Measurements from ENCODE around the gene OVCH1.
"Not testable (repeated sequence)": the region's sequence is repeated elsewhere in the genome, so short reads cannot be mapped to it uniquely, and the experiment has no call there.

OVCH1 gene

GRCh38 chr12:29448157-29448556 lies 49.3 kb downstream of the OVCH1 start:
- H3K79me1 ChIP-seq (ENCODE audit: low read length): no peaks in the 10 kb centered on the region
- no CpG with 5 or more reads among the region's 4 CpGs for WGBS (ENCODE audit: extremely low coverage, insufficient coverage, low lambda C conversion rate)
- H2BK5ac ChIP-seq (ENCODE audit: low read length): no peak overlapping the region
- H4K8ac ChIP-seq (ENCODE audit: low read depth, low read length): no peak overlapping the region
- no peak overlapping the region for H2BK120ac ChIP-seq (ENCODE audit: low read depth, low read length)
- H3K4ac ChIP-seq (ENCODE audit: low read depth, low read length): no peak overlapping the region
- no peaks in the 10 kb centered on the region for H3K79me2 ChIP-seq (ENCODE audit: control insufficient read depth, insufficient read depth, low read length)
- no peak overlapping the region for H4K5ac ChIP-seq (ENCODE audit: low read length)
- no peak overlapping the region for H3K23ac ChIP-seq (ENCODE audit: low read length)
- H3K27me3 ChIP-seq (ENCODE audit: insufficient read depth, low read length, poor library complexity): no peaks in the 10 kb centered on the region
- no peaks in the 10 kb centered on the region for H3K36me3 ChIP-seq (ENCODE audit: control insufficient read depth, insufficient read depth, low read length)
- no peak overlapping the region for H2AK5ac ChIP-seq (ENCODE audit: low read length)
- no peak overlapping the region for H3K9ac ChIP-seq (ENCODE audit: low read length)
- no peak overlapping the region for H3K27ac ChIP-seq (ENCODE audit: low read depth, low read length)
- no peak overlapping the region for H3K4me2 ChIP-seq (ENCODE audit: low read length)
- no peak overlapping the region for H3K18ac ChIP-seq (ENCODE audit: low read length)
- H3K56ac ChIP-seq (ENCODE audit: low read length): no peak overlapping the region
- DNase-seq: no peak
- no peak overlapping the region for H3K4me3 ChIP-seq (ENCODE audit: low read length)
- no peak overlapping the region for H2BK15ac ChIP-seq (replicated peaks; ENCODE audit: low read depth)
- no peaks in the 10 kb centered on the region for H3K4me1 ChIP-seq (ENCODE audit: control insufficient read depth, low read depth, low read length)

DNA sequence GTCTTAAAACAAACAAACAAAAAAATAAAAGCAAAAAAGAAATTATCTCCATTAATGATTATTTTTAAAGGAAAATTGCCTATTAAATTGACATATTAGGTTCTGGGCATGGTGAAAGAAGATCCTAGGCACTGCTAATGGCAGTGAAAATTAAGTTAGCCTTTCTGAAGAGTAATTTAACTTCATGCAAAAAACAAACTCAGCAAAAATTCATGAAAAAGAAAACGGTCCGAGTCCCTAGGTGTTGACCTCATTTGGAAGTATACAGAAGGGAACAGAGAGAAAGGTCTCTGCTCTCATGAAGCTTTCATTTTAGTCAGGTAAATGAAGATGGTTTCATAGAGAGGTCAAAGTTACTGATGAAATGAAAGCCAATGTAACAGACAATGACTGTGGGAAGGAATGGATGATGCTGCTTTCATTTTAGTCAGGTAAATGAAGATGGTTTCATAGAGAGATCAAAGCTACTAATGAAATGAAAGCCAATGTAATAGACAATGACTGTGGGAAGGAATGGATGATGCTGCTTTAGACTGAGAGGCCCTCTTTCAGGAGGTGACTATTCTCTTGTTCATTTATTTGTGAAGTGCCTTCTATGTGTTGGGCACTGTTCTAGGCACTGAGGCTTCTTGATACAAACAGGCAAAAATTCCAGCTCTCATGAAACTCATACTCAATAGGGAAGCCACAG lies 50.1 kb downstream of the OVCH1 start:
- H4K8ac ChIP-seq (ENCODE audit: low read depth, low read length): no peak overlapping the region

GRCh38 chr12:29439506-29439905 lies 58.0 kb downstream of the OVCH1 start:
- no peak overlapping the region for H3K4me3 ChIP-seq (ENCODE audit: low read length)
- H3K56ac ChIP-seq (ENCODE audit: low read length): no peak overlapping the region
- peak overlapping the region; percentile 5 for H4K8ac ChIP-seq (ENCODE audit: low read depth, low read length)
- H2BK15ac ChIP-seq (replicated peaks; ENCODE audit: low read depth): no peak overlapping the region
- no peak overlapping the region for H3K9ac ChIP-seq (ENCODE audit: low read length)
- no peak overlapping the region for H3K4ac ChIP-seq (ENCODE audit: low read depth, low read length)
- no peaks in the 10 kb centered on the region for H3K4me1 ChIP-seq (ENCODE audit: control insufficient read depth, low read depth, low read length)
- no peak overlapping the region for H4K5ac ChIP-seq (ENCODE audit: low read length)
- H3K27me3 ChIP-seq (ENCODE audit: insufficient read depth, low read length, poor library complexity): no peaks in the 10 kb centered on the region
- no peaks in the 10 kb centered on the region for H3K79me1 ChIP-seq (ENCODE audit: low read length)
- DNase-seq: no peak
- no peak overlapping the region for H3K23ac ChIP-seq (ENCODE audit: low read length)
- H2AK5ac ChIP-seq (ENCODE audit: low read length): no peak overlapping the region
- no peaks in the 10 kb centered on the region for H3K79me2 ChIP-seq (ENCODE audit: control insufficient read depth, insufficient read depth, low read length)
- no peak overlapping the region for H2BK5ac ChIP-seq (ENCODE audit: low read length)
- no peak overlapping the region for H2BK120ac ChIP-seq (ENCODE audit: low read depth, low read length)
- H3K27ac ChIP-seq (ENCODE audit: low read depth, low read length): no peak overlapping the region
- WGBS (ENCODE audit: extremely low coverage, insufficient coverage, low lambda C conversion rate): no CpG with 5 or more reads among the region's 4 CpGs
- H3K18ac ChIP-seq (ENCODE audit: low read length): no peak overlapping the region
- no peaks in the 10 kb centered on the region for H3K36me3 ChIP-seq (ENCODE audit: control insufficient read depth, insufficient read depth, low read length)
- H3K4me2 ChIP-seq (ENCODE audit: low read length): no peak overlapping the region

More for the DNA sequence above, 50.1 kb downstream of the OVCH1 start:
- Histone ChIP-seq H3K4me3 (ENCODE audit: low read length) (no peak overlapping the region), H3K9ac (ENCODE audit: low read length) (no peak overlapping the region), H3K79me2 (ENCODE audit: control insufficient read depth, insufficient read depth, low read length) (no peaks in the 10 kb centered on the region), H2BK15ac (replicated peaks; ENCODE audit: low read depth) (no peak overlapping the region), H3K27me3 (ENCODE audit: insufficient read depth, low read length, poor library complexity) (no peaks in the 10 kb centered on the region), H3K18ac (ENCODE audit: low read length) (no peak overlapping the region), H3K4me2 (ENCODE audit: low read length) (no peak overlapping the region), H3K4ac (ENCODE audit: low read depth, low read length) (no peak overlapping the region), H3K23ac (ENCODE audit: low read length) (no peak overlapping the region), H3K79me1 (ENCODE audit: low read length) (no peaks in the 10 kb centered on the region), H3K4me1 (ENCODE audit: control insufficient read depth, low read depth, low read length) (no peaks in the 10 kb centered on the region), H3K56ac (ENCODE audit: low read length) (no peak overlapping the region), H2BK5ac (ENCODE audit: low read length) (no peak overlapping the region), H2AK5ac (ENCODE audit: low read length) (no peak overlapping the region), H3K27ac (ENCODE audit: low read depth, low read length) (no peak overlapping the region), H4K5ac (ENCODE audit: low read length) (no peak overlapping the region), H2BK120ac (ENCODE audit: low read depth, low read length) (no peak overlapping the region), H3K36me3 (ENCODE audit: control insufficient read depth, insufficient read depth, low read length) (no peaks in the 10 kb centered on the region)
- DNase-seq: no peak
- WGBS (ENCODE audit: extremely low coverage, insufficient coverage, low lambda C conversion rate): no CpG with 5 or more reads among the region's 2 CpGs

GRCh38 chr12:29438752-29439408 lies 58.6 kb downstream of the OVCH1 start:
- H3K4me2 ChIP-seq (ENCODE audit: low read length): no peak overlapping the region
- no peaks in the 10 kb centered on the region for H3K4me1 ChIP-seq (ENCODE audit: control insufficient read depth, low read depth, low read length)
- H3K23ac ChIP-seq (ENCODE audit: low read length): no peak overlapping the region
- H4K8ac ChIP-seq (ENCODE audit: low read depth, low read length): no peak overlapping the region
- no peak overlapping the region for H3K9ac ChIP-seq (ENCODE audit: low read length)
- H3K56ac ChIP-seq (ENCODE audit: low read length): no peak overlapping the region
- no CpG with 5 or more reads among the region's 1 CpG for WGBS (ENCODE audit: extremely low coverage, insufficient coverage, low lambda C conversion rate)
- no peak overlapping the region for H3K18ac ChIP-seq (ENCODE audit: low read length)
- no peaks in the 10 kb centered on the region for H3K79me2 ChIP-seq (ENCODE audit: control insufficient read depth, insufficient read depth, low read length)
- H2BK5ac ChIP-seq (ENCODE audit: low read length): no peak overlapping the region
- H3K36me3 ChIP-seq (ENCODE audit: control insufficient read depth, insufficient read depth, low read length): no peaks in the 10 kb centered on the region
- H3K4me3 ChIP-seq (ENCODE audit: low read length): no peak overlapping the region
- no peaks in the 10 kb centered on the region for H3K79me1 ChIP-seq (ENCODE audit: low read length)
- no peak overlapping the region for H3K27ac ChIP-seq (ENCODE audit: low read depth, low read length)
- H4K5ac ChIP-seq (ENCODE audit: low read length): no peak overlapping the region
- no peak for DNase-seq
- no peak overlapping the region for H2BK120ac ChIP-seq (ENCODE audit: low read depth, low read length)
- no peak overlapping the region for H2AK5ac ChIP-seq (ENCODE audit: low read length)
- H2BK15ac ChIP-seq (replicated peaks; ENCODE audit: low read depth): no peak overlapping the region
- no peak overlapping the region for H3K4ac ChIP-seq (ENCODE audit: low read depth, low read length)
- no peaks in the 10 kb centered on the region for H3K27me3 ChIP-seq (ENCODE audit: insufficient read depth, low read length, poor library complexity)

- Histone ChIP-seq H2BK5ac (ENCODE audit: low read length) (no peak overlapping the region), H3K4ac (ENCODE audit: low read depth, low read length) (no peak overlapping the region), H3K18ac (ENCODE audit: low read length) (no peak overlapping the region), H3K27ac (ENCODE audit: low read depth, low read length) (no peak overlapping the region), H3K4me3 (ENCODE audit: low read length) (no peak overlapping the region), H4K8ac (ENCODE audit: low read depth, low read length) (no peak overlapping the region), H4K5ac (ENCODE audit: low read length) (no peak overlapping the region), H3K23ac (ENCODE audit: low read length) (no peak overlapping the region), H3K4me1 (ENCODE audit: control insufficient read depth, low read depth, low read length) (no peaks in the 10 kb centered on the region), H3K27me3 (ENCODE audit: insufficient read depth, low read length, poor library complexity) (no peaks in the 10 kb centered on the region), H2AK5ac (ENCODE audit: low read length) (no peak overlapping the region), H2BK120ac (ENCODE audit: low read depth, low read length) (no peak overlapping the region), H3K36me3 (ENCODE audit: control insufficient read depth, insufficient read depth, low read length) (no peaks in the 10 kb centered on the region), H3K9ac (ENCODE audit: low read length) (no peak overlapping the region), H3K56ac (ENCODE audit: low read length) (no peak overlapping the region), H3K79me1 (ENCODE audit: low read length) (no peaks in the 10 kb centered on the region), H2BK15ac (replicated peaks; ENCODE audit: low read depth) (no peak overlapping the region), H3K79me2 (ENCODE audit: control insufficient read depth, insufficient read depth, low read length) (no peaks in the 10 kb centered on the region), H3K4me2 (ENCODE audit: low read length) (no peak overlapping the region)
- DNase-seq: no peak
Measured at GRCh38 chr12:29437575-29437974, 59.9 kb downstream of the OVCH1 start.

- not testable (repeated sequence) for H3K18ac ChIP-seq (ENCODE audit: low read length); H2BK120ac ChIP-seq (ENCODE audit: low read depth, low read length); H2BK5ac ChIP-seq (ENCODE audit: low read length); H3K9ac ChIP-seq (ENCODE audit: low read length); H3K4me3 ChIP-seq (ENCODE audit: low read length); H3K79me2 ChIP-seq (ENCODE audit: control insufficient read depth, insufficient read depth, low read length); H3K4me1 ChIP-seq (ENCODE audit: control insufficient read depth, low read depth, low read length); H3K4me2 ChIP-seq (ENCODE audit: low read length); H4K8ac ChIP-seq (ENCODE audit: low read depth, low read length); H3K56ac ChIP-seq (ENCODE audit: low read length); H3K36me3 ChIP-seq (ENCODE audit: control insufficient read depth, insufficient read depth, low read length); H3K27ac ChIP-seq (ENCODE audit: low read depth, low read length); H2AK5ac ChIP-seq (ENCODE audit: low read length); H2BK15ac ChIP-seq (replicated peaks; ENCODE audit: low read depth); H3K4ac ChIP-seq (ENCODE audit: low read depth, low read length); H4K5ac ChIP-seq (ENCODE audit: low read length); H3K27me3 ChIP-seq (ENCODE audit: insufficient read depth, low read length, poor library complexity); H3K79me1 ChIP-seq (ENCODE audit: low read length); H3K23ac ChIP-seq (ENCODE audit: low read length); DNase-seq
- no CpG with 5 or more reads among the region's 10 CpGs for WGBS (ENCODE audit: extremely low coverage, insufficient coverage, low lambda C conversion rate)
Measured at GRCh38 chr12:29436815-29437214, 60.7 kb downstream of the OVCH1 start.
